K562 (cell line): ENCODE results near the gene SEMA3G. TPM values are rescaled to one million over a fixed set of nuclear protein-coding genes. Genes with fewer than 3 reads are reported as not detected.

Experiments used
- ASH1L ChIP-seq: fragments of 450-650 bp; IDR thresholded peaks from 2 replicates; pipeline ENCODE4 v1.6.1; 2018; ENCODE audit warnings: borderline replicate concordance, mild to moderate bottlenecking, low read depth; ENCODE audit not compliant: partially characterized antibody
- COPS2 ChIP-seq: fragments of 450-650 bp; conservative IDR thresholded peaks from 2 replicates; pipeline ENCODE4 v1.6.1; 2016; ENCODE audit warnings: mild to moderate bottlenecking, moderate library complexity
- EGR1 ChIP-seq: fragments of 450-650 bp; conservative IDR thresholded peaks from 2 replicates; pipeline ENCODE4 v1.6.1; 2017; ENCODE audit warnings: mild to moderate bottlenecking
- HBP1 ChIP-seq: fragments of 450-650 bp; formaldehyde crosslinking; IDR thresholded peaks from 2 replicates; pipeline ENCODE4 v1.4.0; 2022; ENCODE audit warnings: missing genetic modification characterization
- KDM1A ChIP-seq, 2 experiments: fragments of 450-650 bp; IDR thresholded peaks; 2 replicates each; pipeline ENCODE4 v1.6.1; 2016; ENCODE audit warnings: mild to moderate bottlenecking in 2 of 2
- MTF1 ChIP-seq: fragments of 250-450 bp; sonication (Bioruptor Pico); IDR thresholded peaks from 2 replicates; pipeline ENCODE4 v1.9.0; 2021; ENCODE audit warnings: moderate library complexity, mild to moderate bottlenecking, inconsistent platforms, borderline replicate concordance
- NONO ChIP-seq, 2 experiments: fragments of 200-400 bp in 1 of 2; fragments of 450-650 bp in 1 of 2; formaldehyde crosslinking in 1 of 2; IDR thresholded peaks; 2 replicates each; pipeline ENCODE4 v1.6.1; 2017; ENCODE audit warnings: low read depth in 2 of 2, mild to moderate bottlenecking in 2 of 2, moderate library complexity in 2 of 2, low read length in 1 of 2
- OTX1 ChIP-seq: fragments of 450-650 bp; formaldehyde crosslinking; IDR thresholded peaks from 2 replicates; pipeline ENCODE4 v1.4.0; 2022; ENCODE audit warnings: mild to moderate bottlenecking
- POU5F1 ChIP-seq: fragments of 150-350 bp; IDR thresholded peaks from 2 replicates; pipeline ENCODE4 v1.6.1; 2014; ENCODE audit warnings: borderline replicate concordance, low read length, low read depth, mild to moderate bottlenecking; ENCODE audit not compliant: partially characterized antibody
- SMAD1 ChIP-seq: fragments of 150-350 bp; IDR thresholded peaks from 2 replicates; pipeline ENCODE4 v1.6.1; 2014; ENCODE audit warnings: low read length, low read depth; ENCODE audit not compliant: partially characterized antibody
- TBP ChIP-seq: optimal IDR thresholded peaks from 2 replicates; pipeline ENCODE3; 2011; ENCODE audit warnings: low read depth, low read length, improper control_type of control experiment
- TRIM28 ChIP-seq: fragments of 450-650 bp; IDR thresholded peaks from 2 replicates; pipeline ENCODE4 v1.6.1; 2017
- ZMIZ1 ChIP-seq, 2 experiments: fragments of 150-350 bp in 1 of 2; IDR thresholded peaks; 2 replicates each; pipeline ENCODE4 v1.6.1; 2012 to 2016; ENCODE audit warnings: low read depth in 2 of 2, low read length in 2 of 2, mild to moderate bottlenecking in 1 of 2, moderate library complexity in 1 of 2
- ZNF311 ChIP-seq: fragments of 250-450 bp; sonication (Bioruptor Pico); IDR thresholded peaks from 2 replicates; pipeline ENCODE4 v1.4.0; 2020; ENCODE audit warnings: mild to moderate bottlenecking, moderate library complexity
- ZNF507 ChIP-seq: conservative IDR thresholded peaks from 2 replicates; pipeline ENCODE4 v1.6.1; 2017; ENCODE audit warnings: missing genetic modification characterization, missing compliant biosample characterization
- ZNF583 ChIP-seq: fragments of 250-450 bp; sonication (Bioruptor Pico); IDR thresholded peaks from 2 replicates; pipeline ENCODE4 v1.4.0; 2020
- ZNF696 ChIP-seq: fragments of 250-450 bp; sonication (Bioruptor Pico); conservative IDR thresholded peaks from 2 replicates; pipeline ENCODE4 v1.4.0; 2020; ENCODE audit warnings: mild to moderate bottlenecking, moderate library complexity
- polyA plus RNA-seq, 8 experiments: library from polyadenylated mRNA; depleted of rRNA in 4 of 8; stranded (reverse) in 5 of 8; unstranded in 3 of 8; fragments of >200 nt; fragmentation: Nextera tagmentation in 2 of 8; fragmentation: Illumina TruSeq in 1 of 8; extraction: Ambion mirVana in 2 of 8; extraction: Trizol in 1 of 8; gene quantifications; 2 replicates each; pipeline versions ENCODE4 v1.2.1 to v1.2.3, GENCODE V29; 2011 to 2014; ENCODE audit warnings: inconsistent platforms in 1 of 8, missing spikeins in 1 of 8
- total RNA-seq, 7 experiments: library from RNA; depleted of rRNA in 6 of 7; stranded (reverse); fragments of >200 nt in 6 of 7; fragmentation: Illumina TruSeq in 2 of 7; extraction: Trizol in 2 of 7; gene quantifications; 2 replicates each; pipeline versions ENCODE4 v1.2.1 to v1.2.3, GENCODE V29; 2011 to 2021; ENCODE audit warnings: low replicate concordance in 1 of 7
- TF ChIP-seq, protein P1 (sequence below): sonication (generic); formaldehyde crosslinking; IDR thresholded peaks from 2 replicates; pipeline ENCODE4 v1.9.0; 2022; ENCODE audit warnings: mild to moderate bottlenecking, missing genetic modification reagents
- TF ChIP-seq, protein P2 (sequence below): fragments of 250-450 bp; sonication (Bioruptor Pico); IDR thresholded peaks from 2 replicates; pipeline ENCODE4 v1.4.0; 2020; ENCODE audit warnings: mild to moderate bottlenecking, moderate library complexity

Gene SEMA3G
- total and polyA plus RNA-seq, 9 of the 15 experiments (the other 6 are each of a cell fraction or from before 2014, with no cell fraction given) = 0.04 to 0.07 (median 0.05) TPM; not detected in 6

GRCh38 chr3:52455283-52456168 is 10.6 kb upstream of the SEMA3G start, which contains the start of gene NISCH (continued):
- TF ChIP-seq, protein P1, sequence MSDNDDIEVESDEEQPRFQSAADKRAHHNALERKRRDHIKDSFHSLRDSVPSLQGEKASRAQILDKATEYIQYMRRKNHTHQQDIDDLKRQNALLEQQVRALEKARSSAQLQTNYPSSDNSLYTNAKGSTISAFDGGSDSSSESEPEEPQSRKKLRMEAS (CRISPR knock-in tag) = peak; percentile 45; the same call in 1 of the 2 replicates
- TF ChIP-seq COPS2 (no peak), MTF1 (CRISPR knock-in tag) (no peak), TRIM28 (no peak), EGR1 (peak; percentile 59), ZNF311 (CRISPR knock-in tag) (no peak), ZNF696 (CRISPR knock-in tag) (no peak), OTX1 (CRISPR knock-in tag) (no peak), HBP1 (CRISPR knock-in tag) (no peak), POU5F1 (no peak), NONO (IDR thresholded peaks at IDR 0.05; ENCODE audit: low read depth in 2 of 2, low read length in 1 of 2) (no peak; a peak in 2 of 4 replicates), KDM1A (IDR thresholded peaks at IDR 0.05) (no peak), ZNF507 (tag) (no peak), ZMIZ1 (IDR thresholded peaks at IDR 0.05; ENCODE audit: low read depth in 2 of 2, low read length in 2 of 2) (peak in 1 of 2 experiments; percentile 62; a peak in 1 of 4 replicates), SMAD1 (no peak), ZNF583 (CRISPR knock-in tag) (no peak), TBP (peak; percentile 34), ASH1L (no peak)
- TF ChIP-seq, protein P2, sequence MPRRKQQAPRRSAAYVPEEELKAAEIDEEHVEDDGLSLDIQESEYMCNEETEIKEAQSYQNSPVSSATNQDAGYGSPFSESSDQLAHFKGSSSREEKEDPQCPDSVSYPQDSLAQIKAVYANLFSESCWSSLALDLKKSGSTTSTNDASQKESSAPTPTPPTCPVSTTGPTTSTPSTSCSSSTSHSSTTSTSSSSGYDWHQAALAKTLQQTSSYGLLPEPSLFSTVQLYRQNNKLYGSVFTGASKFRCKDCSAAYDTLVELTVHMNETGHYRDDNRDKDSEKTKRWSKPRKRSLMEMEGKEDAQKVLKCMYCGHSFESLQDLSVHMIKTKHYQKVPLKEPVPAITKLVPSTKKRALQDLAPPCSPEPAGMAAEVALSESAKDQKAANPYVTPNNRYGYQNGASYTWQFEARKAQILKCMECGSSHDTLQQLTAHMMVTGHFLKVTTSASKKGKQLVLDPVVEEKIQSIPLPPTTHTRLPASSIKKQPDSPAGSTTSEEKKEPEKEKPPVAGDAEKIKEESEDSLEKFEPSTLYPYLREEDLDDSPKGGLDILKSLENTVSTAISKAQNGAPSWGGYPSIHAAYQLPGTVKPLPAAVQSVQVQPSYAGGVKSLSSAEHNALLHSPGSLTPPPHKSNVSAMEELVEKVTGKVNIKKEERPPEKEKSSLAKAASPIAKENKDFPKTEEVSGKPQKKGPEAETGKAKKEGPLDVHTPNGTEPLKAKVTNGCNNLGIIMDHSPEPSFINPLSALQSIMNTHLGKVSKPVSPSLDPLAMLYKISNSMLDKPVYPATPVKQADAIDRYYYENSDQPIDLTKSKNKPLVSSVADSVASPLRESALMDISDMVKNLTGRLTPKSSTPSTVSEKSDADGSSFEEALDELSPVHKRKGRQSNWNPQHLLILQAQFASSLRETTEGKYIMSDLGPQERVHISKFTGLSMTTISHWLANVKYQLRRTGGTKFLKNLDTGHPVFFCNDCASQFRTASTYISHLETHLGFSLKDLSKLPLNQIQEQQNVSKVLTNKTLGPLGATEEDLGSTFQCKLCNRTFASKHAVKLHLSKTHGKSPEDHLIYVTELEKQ = no peak
